ENCODE results near the gene COL5A1.

COL5A1 gene

GRCh38 chr9:134770972-134771971 is 129.7 kb downstream of the COL5A1 start:
- no peak for DNase-seq (ENCODE audit: low spot score)

GRCh38 chr9:134772331-134772730 is 130.7 kb downstream of the COL5A1 start:
- DNase-seq (ENCODE audit: low spot score), result no peak

GRCh38 chr9:134773842-134774241 is 132.2 kb downstream of the COL5A1 start:
- no peak for DNase-seq (ENCODE audit: low spot score)

GRCh38 chr9:134774410-134774809 is 132.8 kb downstream of the COL5A1 start:
- DNase-seq (ENCODE audit: low spot score), result no peak

- no peak for DNase-seq (ENCODE audit: low spot score)
Measured at GRCh38 chr9:134775081-134775951, 133.7 kb downstream of the COL5A1 start.

- no peak for DNase-seq (ENCODE audit: low spot score)
Measured at GRCh38 chr9:134776080-134776796, 134.6 kb downstream of the COL5A1 start.

GRCh38 chr9:134777153-134777552 is 135.6 kb downstream of the COL5A1 start:
- no peak for DNase-seq (ENCODE audit: low spot score)

GRCh38 chr9:134778156-134778555 is 136.6 kb downstream of the COL5A1 start:
- no peak for DNase-seq (ENCODE audit: low spot score)

GRCh38 chr9:134778841-134779411 is 137.3 kb downstream of the COL5A1 start:
- peak; percentile 24 for DNase-seq (ENCODE audit: low spot score)

- DNase-seq (ENCODE audit: low spot score), result no peak
Measured at GRCh38 chr9:134779640-134780039, 138.0 kb downstream of the COL5A1 start.

- no peak for DNase-seq (ENCODE audit: low spot score)
Measured at GRCh38 chr9:134781591-134782302, 140.1 kb downstream of the COL5A1 start.

- DNase-seq (ENCODE audit: low spot score), result no peak
Measured at GRCh38 chr9:134782921-134783698, 141.5 kb downstream of the COL5A1 start.

GRCh38 chr9:134783699-134784039 is 142.1 kb downstream of the COL5A1 start:
- DNase-seq (ENCODE audit: low spot score), result no peak

GRCh38 chr9:134784577-134785305 is 143.1 kb downstream of the COL5A1 start:
- DNase-seq (ENCODE audit: low spot score), result no peak

GRCh38 chr9:134785325-134786108 is 143.9 kb downstream of the COL5A1 start:
- no peak for DNase-seq (ENCODE audit: low spot score)

GRCh38 chr9:134787601-134788531 is 146.3 kb downstream of the COL5A1 start:
- DNase-seq (ENCODE audit: low spot score), result no peak

GRCh38 chr9:134789168-134789567 is 147.6 kb downstream of the COL5A1 start:
- no peak for DNase-seq (ENCODE audit: low spot score)

GRCh38 chr9:134791009-134791408 is 149.4 kb downstream of the COL5A1 start:
- DNase-seq (ENCODE audit: low spot score), result no peak

Measured in globus pallidus (tissue), 1 donor.